HG03066 (cell line): ENCODE data around the gene GLUD1.
A peak's percentile ranks its signal among the peaks of the same experiment; 100 is the strongest.
"Not testable (repeated sequence)": the region's sequence is repeated elsewhere in the genome, so short reads cannot be mapped to it uniquely, and the experiment has no call there.

Source experiments
- ATAC-seq: cut with Tn5 transposase; IDR thresholded peaks from one replicate; pipeline ENCODE4 v1.9.1; 2021; ENCODE audit warnings: low read depth; ENCODE audit not compliant: unreplicated experiment

GLUD1 gene

DNA sequence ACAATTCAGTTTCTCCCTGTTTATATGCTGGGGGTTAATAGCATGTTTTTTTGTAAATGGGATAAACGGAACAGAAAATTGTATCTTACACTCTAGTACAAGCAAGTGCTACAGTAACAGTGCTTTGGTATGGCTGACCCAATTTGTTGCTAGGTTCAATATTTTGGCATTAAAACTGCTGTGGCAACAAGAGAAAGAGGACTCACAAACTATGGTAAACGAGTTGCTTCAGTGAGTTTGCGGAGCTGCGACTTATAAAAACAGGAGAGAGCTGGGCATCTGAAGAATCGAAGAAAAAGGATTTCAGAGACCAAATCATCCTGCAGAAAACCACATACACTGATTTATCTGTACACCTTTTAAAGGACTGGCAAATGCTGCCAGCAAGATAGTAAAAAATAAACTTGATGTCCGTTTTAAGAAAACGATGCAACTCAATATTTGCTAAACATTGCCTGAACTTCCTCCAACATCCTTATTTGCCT lies 2.2 kb downstream of the GLUD1 start:
- no peak for ATAC-seq

DNA sequence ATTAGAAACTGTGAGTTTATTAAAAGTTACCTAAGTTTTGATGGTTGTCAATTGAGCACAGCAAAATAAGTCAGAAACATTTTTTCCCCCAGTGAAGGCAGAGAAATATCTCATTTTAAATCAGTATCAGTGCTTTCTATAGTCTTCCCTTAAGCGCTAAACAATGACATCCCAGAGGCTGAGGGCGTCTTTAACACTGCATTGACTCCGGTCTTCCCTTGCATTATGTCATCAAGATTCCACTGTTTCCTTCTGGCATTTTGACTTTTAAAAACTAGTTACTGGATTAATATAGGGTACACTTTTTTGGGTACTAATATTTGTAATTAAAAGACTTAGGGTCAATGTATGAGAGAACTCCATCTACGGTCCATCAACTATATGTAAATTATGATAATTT lies 3.9 kb downstream of the GLUD1 start:
- ATAC-seq: no peak

DNA sequence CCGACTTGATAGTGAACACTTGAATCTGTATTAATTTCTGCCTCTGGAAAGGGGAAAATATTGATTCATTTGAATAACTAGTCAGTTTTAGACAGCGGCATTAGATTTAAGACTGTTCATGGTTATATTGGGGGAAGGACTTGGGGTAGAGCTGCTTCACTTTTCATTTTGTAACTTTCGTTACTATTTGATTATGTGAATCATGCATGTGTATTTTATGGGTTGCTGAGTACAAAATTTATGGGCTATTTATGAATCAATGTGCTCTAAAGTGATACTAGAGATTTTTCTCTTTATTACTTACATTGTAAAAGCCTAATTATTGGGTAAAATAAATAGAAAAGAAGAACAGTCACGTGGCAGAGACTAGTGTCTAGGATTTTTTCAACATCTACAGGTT lies 4.9 kb downstream of the GLUD1 start:
- no peak for ATAC-seq

DNA sequence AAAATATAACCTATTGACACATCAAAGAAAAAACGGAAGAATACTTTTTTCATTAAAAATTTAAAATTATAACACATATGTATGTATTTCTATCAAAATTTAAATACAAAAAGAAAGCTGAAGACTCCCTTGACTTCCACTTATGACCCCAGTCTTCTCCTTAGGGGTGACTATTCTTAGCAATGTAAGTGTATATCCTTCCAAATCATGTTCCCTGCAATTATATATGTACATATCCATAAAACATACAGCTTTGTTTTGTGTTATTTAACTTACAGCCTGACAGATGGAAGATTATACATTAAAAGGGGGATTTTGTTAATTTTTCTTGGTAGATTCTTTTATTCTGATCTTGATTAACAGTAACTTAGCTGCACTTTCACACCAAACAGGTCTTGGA lies 9.1 kb downstream of the GLUD1 start:
- no peak for ATAC-seq

DNA sequence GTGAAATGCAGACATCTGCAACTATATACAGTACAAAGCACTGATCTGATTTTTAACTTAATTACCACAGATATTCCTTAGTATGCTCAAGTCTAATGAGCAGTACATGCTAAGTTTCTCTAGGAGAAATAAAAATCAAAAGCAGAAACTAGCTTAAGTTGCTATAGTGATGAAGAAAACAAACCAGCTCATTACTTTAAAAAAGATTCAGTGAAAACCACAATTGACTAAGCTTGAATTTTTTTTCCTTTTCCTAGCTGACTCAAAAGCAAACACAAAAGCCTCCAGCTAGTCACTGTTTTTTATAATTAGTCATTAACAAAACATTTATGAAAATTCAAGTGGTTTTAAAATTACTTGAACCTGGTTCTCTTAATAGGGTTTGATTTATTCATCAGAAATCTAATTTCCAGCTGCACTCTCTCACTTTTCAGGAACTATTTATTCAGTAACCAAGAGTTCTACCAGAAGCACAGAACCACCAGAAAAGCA lies 10.3 kb downstream of the GLUD1 start:
- peak; percentile 73 for ATAC-seq

DNA sequence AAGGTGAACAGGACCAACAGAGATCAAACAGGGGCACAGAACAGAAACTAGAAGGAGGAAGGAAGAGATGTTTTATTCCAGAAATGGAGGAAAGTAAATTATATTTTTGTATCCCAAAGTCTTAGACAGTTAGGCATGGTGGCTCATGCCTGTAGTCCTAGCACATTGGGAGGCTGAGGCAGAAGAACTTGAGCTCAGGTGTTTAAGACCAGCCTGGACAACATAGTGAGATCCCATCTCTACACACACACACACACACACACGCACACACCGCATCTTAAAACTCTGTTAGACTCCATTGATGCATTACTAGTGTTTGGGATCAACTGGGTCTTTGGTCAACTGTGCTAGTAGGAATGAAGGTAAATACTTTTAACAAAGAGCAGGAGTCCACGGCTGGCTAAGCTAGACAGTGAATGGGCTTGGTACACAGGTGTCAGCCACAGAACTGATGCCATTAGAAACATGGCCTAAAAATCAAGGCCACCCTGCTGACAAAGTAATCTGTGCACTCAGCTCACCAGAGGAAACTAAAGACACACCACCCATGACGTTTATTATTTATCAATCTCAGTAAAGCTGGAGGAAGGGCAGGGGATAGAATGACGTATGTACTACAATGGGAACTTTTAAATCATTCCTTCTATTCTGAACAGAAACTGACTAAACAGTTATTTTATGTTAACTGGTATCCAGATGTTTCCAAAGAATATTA lies 10.9 kb downstream of the GLUD1 start:
- peak; percentile 28 for ATAC-seq

DNA sequence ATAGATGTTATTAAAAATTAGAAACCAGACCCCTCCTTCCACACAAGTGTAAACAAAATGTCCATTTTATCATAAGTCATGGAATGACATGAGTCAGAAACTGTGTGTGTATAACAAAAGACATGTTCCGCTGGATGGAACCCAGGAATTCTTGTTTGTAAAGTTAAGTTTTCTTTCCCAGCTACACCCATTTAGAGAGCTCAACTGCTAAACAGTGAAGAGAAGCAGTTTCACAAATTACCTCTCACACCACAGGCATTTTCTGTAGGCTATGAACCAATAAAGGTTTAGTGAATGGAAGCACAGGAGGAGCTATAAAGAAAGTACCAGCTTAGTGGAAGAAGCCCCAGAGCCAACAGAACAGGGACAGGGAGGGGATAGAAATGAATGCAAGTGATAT lies 12.4 kb downstream of the GLUD1 start:
- not testable (repeated sequence) for ATAC-seq

DNA sequence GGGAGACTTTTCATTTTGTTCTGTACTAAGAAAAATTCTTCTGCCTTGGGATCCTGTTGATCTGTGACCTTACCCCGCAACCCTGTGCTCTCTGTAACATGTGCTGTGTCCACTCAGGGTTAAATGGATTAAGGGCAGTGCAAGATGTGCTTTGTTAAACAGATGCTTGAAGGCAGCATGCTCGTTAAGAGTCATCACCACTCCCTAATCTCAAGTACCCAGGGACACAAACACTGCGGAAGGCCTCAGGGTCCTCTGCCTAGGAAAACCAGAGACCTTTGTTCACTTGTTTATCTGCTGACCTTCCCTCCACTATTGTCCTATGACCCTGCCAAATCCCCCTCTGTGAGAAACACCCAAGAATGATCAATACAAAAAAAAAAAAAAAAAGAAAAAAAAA lies 13.1 kb downstream of the GLUD1 start:
- ATAC-seq: not testable (repeated sequence)

DNA sequence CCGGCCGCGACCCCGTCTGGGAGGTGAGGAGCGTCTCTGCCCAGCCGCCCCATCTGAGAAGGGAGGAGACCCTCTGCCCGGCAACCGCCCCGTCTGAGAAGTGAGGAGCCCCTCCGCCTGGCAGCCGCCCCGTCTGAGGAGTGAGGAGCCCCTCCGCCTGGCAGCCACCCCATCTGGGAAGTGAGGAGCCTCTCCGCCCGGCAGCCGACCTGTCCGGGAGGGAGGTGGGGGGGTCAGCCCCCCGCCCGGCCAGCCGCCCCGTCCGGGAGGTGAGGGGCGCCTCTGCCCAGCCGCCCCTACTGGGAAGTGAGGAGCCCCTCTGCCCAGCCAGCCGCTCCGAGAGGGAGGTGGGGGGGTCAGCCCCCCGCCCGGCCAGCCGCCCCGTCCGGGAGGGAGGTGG lies 14.0 kb downstream of the GLUD1 start:
- ATAC-seq: not testable (repeated sequence)

DNA sequence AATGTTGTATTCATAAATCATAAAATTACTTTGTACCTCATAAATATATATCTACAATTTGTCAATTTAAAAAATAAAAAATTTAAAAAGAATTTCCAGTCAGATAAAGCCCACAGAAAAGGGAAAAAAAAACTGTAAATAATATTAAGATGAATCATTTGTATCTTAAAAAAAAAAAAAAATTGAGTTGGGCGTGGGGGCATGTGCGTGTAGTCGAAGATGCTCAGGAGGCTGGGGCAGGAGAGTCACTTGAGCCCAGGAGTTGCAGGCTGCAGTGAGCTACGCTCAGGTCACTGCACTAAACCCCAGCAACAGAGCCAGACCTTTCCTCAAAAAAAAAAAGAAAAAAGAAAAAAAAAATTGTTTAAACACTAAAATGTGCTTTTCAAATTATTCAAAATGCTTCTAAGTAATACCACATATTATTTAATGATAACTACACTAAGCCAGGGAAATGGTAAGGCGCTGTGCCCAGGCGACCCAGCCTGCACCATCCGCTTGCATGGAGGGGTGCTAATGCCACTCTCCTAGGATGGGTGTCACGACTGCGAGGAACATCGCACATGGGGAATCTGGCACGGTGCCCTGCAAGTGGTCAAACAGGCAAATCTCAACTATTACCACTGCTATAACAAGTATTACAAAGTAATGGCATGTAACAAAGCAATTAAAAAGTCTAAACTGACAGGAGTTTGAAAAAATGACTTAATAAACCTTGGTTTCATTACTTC lies 15.4 kb downstream of the GLUD1 start:
- no peak for ATAC-seq

DNA sequence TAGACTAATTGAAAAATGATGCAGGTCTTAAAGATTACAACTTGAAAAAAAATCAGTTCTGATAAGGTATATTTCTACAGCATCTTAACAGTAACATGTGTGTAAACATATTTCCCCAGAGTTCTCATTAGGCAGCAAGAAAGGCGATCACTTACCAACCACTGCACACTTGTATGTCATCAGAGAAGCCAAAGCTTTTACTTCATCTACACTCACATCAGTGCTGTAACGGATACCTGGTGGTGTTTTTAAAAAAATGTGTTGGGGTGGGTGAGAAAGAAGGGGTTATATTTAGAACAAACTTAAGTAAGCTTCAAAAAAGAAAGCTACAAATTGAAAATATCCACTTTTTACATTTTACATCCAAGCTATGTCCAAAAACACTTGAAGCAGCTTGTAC lies 18.2 kb downstream of the GLUD1 start:
- not testable (repeated sequence) for ATAC-seq

DNA sequence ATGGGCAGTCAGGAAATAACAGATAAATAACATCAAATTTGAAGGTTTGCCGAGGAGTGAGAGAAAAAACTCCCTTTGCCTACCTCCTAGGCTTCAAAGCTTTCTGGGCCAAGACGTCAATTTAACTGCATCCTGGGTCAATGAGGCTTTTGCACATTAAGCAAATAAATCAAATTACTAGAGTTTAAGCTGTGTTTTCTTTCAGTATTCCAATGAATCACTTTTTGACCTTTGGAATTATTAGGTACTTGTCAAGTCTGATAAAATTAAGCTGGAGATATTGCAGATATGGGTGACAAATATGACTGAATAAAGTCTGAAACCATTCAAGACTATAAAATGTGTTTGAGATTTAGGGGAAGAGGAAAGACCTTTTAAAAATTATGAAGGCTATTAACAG lies 22.2 kb downstream of the GLUD1 start:
- ATAC-seq: no peak

DNA sequence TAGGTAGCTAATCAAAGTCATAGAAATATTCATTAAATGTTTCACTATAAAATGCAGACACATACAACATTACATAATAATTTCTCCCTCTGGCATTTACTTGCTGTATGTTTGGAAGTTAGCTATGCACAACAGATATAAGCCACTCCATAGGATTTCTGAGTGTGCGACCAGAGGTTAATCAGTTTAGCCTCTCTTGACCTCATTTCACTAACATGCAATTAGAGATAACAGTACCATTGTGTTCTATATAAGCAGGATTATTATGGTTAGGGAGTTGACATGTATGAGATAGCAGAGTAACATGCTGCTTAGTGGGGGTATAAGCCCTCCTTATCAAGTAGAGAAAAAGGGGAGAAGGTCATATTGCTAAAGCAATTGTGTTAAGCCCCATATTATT lies 26.4 kb downstream of the GLUD1 start:
- ATAC-seq: no peak

DNA sequence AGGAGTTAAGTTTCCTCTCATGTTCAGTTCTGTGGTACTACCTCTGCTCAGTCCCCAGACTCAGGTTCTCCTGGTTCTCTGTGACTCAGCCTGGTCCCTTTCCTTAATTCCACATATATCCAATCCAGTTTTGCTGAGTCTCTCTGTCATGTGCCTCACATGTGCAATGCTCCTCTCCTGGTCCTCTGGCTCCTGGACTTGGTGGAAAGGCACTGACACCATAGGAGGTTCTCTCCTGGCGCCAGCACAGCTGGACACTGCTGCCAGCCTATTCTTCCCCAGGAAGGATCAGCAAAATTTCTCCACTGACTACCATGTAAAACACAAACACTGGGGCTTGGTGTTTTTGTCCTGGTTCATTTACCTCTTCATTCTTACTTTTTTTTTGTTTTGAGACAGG lies 27.8 kb downstream of the GLUD1 start:
- no peak for ATAC-seq

DNA sequence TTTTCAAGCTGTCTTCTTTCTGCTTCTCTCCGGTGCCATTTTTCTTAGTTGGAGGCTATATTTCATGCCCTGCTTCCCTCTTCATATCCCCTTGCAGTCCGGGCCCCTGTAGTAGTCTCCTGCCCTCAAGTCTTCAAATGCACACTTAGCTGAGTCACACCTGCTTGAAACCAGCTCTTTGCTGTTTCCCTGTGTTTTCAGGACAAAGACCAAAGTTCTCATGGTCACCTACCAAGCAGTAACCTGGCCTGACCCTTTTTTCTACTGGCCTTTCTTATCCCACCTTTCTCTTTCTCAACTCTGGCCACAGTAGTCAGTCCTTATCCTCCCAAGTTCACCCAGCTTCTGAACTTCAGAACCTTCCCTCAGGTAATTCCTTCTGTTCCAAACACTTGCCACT lies 28.5 kb downstream of the GLUD1 start:
- no peak for ATAC-seq

DNA sequence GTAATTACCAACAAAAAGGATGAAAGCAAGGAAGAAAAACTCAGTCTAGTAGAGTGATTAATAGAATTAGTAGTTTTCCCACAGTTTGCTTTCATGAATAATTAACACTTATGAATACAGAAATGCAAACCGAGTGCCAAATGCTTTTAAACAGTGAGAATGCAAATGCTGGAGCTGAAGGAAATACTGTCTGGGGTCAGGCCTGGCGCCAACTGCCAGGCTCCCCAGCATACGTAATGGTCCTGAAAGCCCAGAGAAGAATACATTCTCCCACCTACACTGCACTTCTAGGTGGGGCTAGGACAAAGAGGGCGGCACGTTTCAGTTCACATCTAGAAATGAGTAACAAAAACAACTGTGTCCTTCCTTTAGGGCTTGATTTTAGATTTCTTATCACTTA lies 30.0 kb downstream of the GLUD1 start:
- no peak for ATAC-seq

DNA sequence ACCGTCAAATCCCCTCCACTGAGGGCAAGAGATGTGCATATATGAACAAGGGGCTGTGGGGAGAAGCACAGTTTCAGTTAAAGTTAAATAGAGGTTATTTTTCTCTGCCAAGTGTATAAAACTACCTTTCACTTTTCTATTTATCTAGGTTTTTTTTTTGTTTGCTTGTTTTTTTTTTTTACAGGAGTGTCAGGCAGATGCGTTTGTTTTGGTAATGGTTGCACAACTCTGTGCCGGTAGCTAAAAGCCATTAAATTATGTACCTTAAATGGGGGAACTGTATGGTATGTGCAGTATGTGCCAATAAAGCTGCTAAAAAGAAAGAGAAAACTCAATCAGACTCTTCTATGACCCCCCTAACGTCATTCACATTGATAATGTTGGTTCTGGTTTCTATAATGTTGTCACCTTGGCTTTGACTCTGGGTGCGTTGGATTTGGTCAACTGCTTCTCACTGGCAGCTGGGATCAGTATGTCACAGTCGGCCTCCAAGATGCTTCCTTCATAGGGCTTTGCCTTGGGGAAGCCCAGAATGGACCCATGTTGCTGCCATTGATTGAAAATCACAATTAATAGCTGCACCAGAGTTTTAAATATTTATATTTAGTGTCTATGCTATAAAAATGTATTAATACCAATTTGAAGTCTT lies 34.2 kb downstream of the GLUD1 start:
- no peak for ATAC-seq

DNA sequence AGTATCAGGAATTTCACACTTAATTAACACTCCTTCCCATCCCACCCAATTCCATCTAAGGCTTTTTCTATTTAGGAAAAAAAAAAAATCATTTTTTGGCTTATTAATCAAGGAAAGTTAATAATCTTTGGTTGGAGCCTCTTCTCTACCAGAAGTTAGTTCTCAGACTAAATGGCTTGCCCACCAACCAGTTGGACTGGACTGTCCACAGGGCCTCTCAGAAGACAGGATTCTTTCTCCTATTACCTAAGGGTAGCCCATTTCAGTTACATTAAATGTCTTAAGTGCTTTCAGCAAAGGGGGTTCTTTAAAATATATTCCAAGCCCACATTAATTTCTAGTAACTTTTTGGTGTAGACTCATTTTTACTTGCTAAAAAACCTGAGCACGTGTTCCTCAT lies 35.2 kb downstream of the GLUD1 start:
- no peak for ATAC-seq

DNA sequence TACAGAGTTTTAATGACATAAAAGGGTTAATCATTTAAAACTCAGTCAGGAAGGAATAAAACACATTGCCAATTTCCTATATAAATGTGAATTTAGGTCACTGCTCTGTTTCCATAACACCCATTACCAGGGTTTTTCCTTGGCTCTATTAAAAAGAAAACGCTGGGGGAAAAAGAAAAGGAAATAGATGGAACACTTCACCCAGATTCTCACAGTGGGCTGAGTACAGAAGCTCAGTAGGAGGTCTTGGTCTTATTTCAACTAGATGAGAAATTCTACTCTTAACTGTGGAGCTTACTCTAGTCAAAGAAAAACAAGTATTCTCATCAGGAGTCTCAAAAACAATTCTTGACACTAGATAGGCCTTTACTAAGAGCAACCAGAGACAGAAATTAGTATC lies 36.5 kb downstream of the GLUD1 start:
- ATAC-seq: no peak

DNA sequence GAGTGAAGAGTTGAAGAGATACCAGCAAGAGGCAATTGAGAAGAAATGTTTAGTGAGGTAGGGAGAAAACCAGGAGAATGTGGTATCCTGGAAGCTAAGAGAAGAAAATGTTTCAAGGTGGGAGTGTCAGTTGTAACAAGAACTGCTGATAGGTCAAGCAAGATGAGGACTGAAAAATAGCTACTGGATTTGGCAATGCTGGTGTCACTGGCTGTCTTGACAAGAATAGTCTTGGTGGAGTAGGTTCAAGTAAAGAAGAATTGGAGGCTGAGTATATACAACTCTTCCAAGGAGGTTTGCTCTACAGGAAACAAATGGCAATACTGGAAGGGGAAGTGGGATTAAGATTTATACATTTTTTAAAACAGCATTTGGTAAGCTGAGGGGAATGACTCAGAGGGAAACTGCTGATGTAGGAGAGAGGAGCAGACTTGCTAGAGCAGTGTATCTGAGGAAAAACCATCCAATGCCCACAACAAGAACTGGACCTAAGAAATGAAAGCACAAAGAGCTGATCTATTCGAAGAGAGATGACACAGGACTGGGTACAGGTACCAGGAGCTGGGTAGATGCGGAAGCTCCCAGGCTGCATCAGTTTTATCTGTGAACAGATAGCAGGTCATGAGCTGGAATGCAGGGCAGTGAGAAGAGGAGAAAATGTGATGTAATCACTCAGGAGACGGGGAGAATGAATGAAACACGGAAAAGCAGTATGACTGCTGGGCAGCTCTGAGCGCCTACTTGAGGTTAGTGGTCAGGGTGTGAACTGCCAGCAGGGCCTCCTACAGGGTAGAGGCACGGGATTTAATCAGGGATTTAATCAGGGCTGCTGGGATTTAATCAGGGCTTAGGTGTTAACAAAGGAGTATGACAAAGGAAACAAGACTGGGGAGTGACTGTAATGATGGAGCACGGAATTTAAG lies 40.0 kb downstream of the GLUD1 start:
- ATAC-seq: no peak
